ENCODE results near the gene VPS52. TPM values are rescaled to one million over a fixed set of nuclear protein-coding genes. Genes with fewer than 3 reads are reported as not detected.

The VPS52 gene
- total RNA-seq, 1 experiment from 2014 or later: 47.1 TPM

GRCh38 chr6:33318426-33319073 lies 46.9 kb upstream of the VPS52 start:
- peak overlapping the region; percentile 53 for H3K27ac ChIP-seq (ENCODE audit: insufficient read length, low read depth, low read length)
- H2AFZ ChIP-seq (ENCODE audit: low read length): no peak overlapping the region
- peaks cover 28 to 47% (median 42%) of the 10 kb centered on the region in 3 experiments for H3K36me3 Mint-ChIP-seq (ENCODE audit: insufficient read depth in 1 of 3, low read depth in 3 of 3)
- no peak overlapping the region for H2BK15ac ChIP-seq (ENCODE audit: low read depth, low read length)
- H3K9me3 Mint-ChIP-seq: peaks cover 0 to 3% of the 10 kb centered on the region in 2 experiments; a peak in 2 of 5 replicates
- no peaks in the 10 kb centered on the region for H3K27me3 ChIP-seq (ENCODE audit: insufficient read depth, low read length)
- H3K4me2 ChIP-seq (ENCODE audit: insufficient read depth, insufficient read length, low read length): peak overlapping the region; percentile 71
- no peak overlapping the region for H2BK120ac ChIP-seq (ENCODE audit: low read depth, low read length, poor library complexity, severe bottlenecking)
- no peak overlapping the region for H2BK5ac ChIP-seq (ENCODE audit: insufficient read length, low read length)
- no peak overlapping the region for H3K56ac ChIP-seq (ENCODE audit: insufficient read length, low read depth, low read length)
- H3K18ac ChIP-seq (ENCODE audit: insufficient read length, low read depth, low read length): no peak overlapping the region
- peak overlapping the region; percentile 10 for H3K9ac ChIP-seq (ENCODE audit: extremely low read depth, insufficient read length, low read length)
- no peak for DNase-seq
- no peak overlapping the region for H3K4ac ChIP-seq (ENCODE audit: low read depth, low read length)
- no peak overlapping the region for H4K91ac ChIP-seq (ENCODE audit: insufficient read length, low read depth, low read length)
- peaks cover 28% of the 10 kb centered on the region for H3K23me2 ChIP-seq (ENCODE audit: insufficient read length, low read depth, low read length, poor library complexity, severe bottlenecking)
- H2BK12ac ChIP-seq (ENCODE audit: insufficient read length, low read depth, low read length): no peak overlapping the region
- no peak overlapping the region for H4K8ac ChIP-seq (replicated peaks; ENCODE audit: insufficient read length, low read depth, low read length)
- H2BK20ac ChIP-seq (ENCODE audit: low read depth, low read length, poor library complexity, severe bottlenecking): no peak overlapping the region
- no peak overlapping the region for H3T11ph ChIP-seq (ENCODE audit: low read length)
- H3K9me3 ChIP-seq (ENCODE audit: control insufficient read depth, low read depth, low read length): no peaks in the 10 kb centered on the region
- H3K4me1 Mint-ChIP-seq: peaks cover 57 to 64% of the 10 kb centered on the region in 2 experiments
- peaks cover 7% of the 10 kb centered on the region for H3K79me1 ChIP-seq (ENCODE audit: insufficient read depth, low read depth, low read length, poor library complexity, severe bottlenecking)
- H3K4me1 ChIP-seq (ENCODE audit: insufficient read depth, low read length): peaks cover 5% of the 10 kb centered on the region; the same call in 1 of the 2 replicates
- no peak for TF ChIP-seq CTCF (conservative IDR thresholded peaks at IDR 0.05)
- peaks cover 8% of the 10 kb centered on the region; the same call in 1 of the 2 replicates for H3K79me2 ChIP-seq (ENCODE audit: insufficient read depth, low read length)
- WGBS (ENCODE audit: extremely low coverage, insufficient read length, low lambda C conversion rate): no CpG with 5 or more reads among the region's 8 CpGs
- H3K14ac ChIP-seq (ENCODE audit: insufficient read depth, low read length): no peak overlapping the region
- H3K27me3 Mint-ChIP-seq (ENCODE audit: low read depth): no peaks in the 10 kb centered on the region; the same call in 1 of the 2 replicates
- H4K20me1 ChIP-seq (ENCODE audit: control insufficient read depth, insufficient read depth, insufficient read length): no peaks in the 10 kb centered on the region
- H3K4me3 Mint-ChIP-seq: peak overlapping the region; percentile 94 to 98
- no peak overlapping the region for H4K5ac ChIP-seq (ENCODE audit: insufficient read length, low read depth, low read length)
- peak overlapping the region; percentile 99; a peak in 5 of 7 replicates for H3K27ac Mint-ChIP-seq
- no peak overlapping the region for H2AK5ac ChIP-seq (ENCODE audit: insufficient read length, low read length)
- no peak overlapping the region for H3K23ac ChIP-seq (ENCODE audit: insufficient read length, low read depth, low read length)
